Measurements from ENCODE around the gene RCSD1. TPM values are rescaled to one million over a fixed set of nuclear protein-coding genes. Genes with fewer than 3 reads are reported as not detected.

Gene RCSD1
- total RNA-seq, 2 donors from 2014 or later: 2.8 to 13.8 TPM

GRCh38 chr1:167640051-167640450 is 10.0 kb downstream of the RCSD1 start:
- H3K27me3 ChIP-seq (replicated peaks; ENCODE audit: insufficient read depth): no peaks in the 10 kb centered on the region
- H3K27ac ChIP-seq: no peak overlapping the region
- intact Hi-C loops (cut with DNase I): no loop called here
- no peak for TF ChIP-seq POLR2A (IDR thresholded peaks at IDR 0.05)
- DNase-seq (ENCODE audit: low spot score): no peak
- H3K9me3 ChIP-seq: no peaks in the 10 kb centered on the region
- H3K4me1 ChIP-seq (replicated peaks): no peaks in the 10 kb centered on the region
- WGBS: 90% methylated on average over 8 of the region's 8 CpGs
- no peaks in the 10 kb centered on the region for H3K36me3 ChIP-seq
- H3K4me3 ChIP-seq: no peak overlapping the region

- TF ChIP-seq POLR2AphosphoS5 (IDR thresholded peaks at IDR 0.05): no peak
- TF ChIP-seq CTCF (IDR thresholded peaks at IDR 0.05): no peak
- TF ChIP-seq POLR2A (IDR thresholded peaks at IDR 0.05): no peak
- intact Hi-C loops (cut with DNase I): no loop called here
- Histone ChIP-seq H3K27me3 (replicated peaks; ENCODE audit: insufficient read depth) (no peaks in the 10 kb centered on the region), H3K4me1 (replicated peaks) (no peaks in the 10 kb centered on the region), H3K9me3 (no peaks in the 10 kb centered on the region), H3K4me3 (no peak overlapping the region), H3K36me3 (no peaks in the 10 kb centered on the region), H3K27ac (no peak overlapping the region)
- DNase-seq (ENCODE audit: low spot score): no peak
- WGBS: 93% methylated on average over 7 of the region's 7 CpGs
Observed at GRCh38 chr1:167641786-167642500, 11.9 kb downstream of the RCSD1 start.

- Histone ChIP-seq H3K27ac (no peak overlapping the region), H3K9me3 (no peaks in the 10 kb centered on the region), H3K36me3 (no peaks in the 10 kb centered on the region), H3K27me3 (replicated peaks; ENCODE audit: insufficient read depth) (no peaks in the 10 kb centered on the region), H3K4me1 (replicated peaks) (no peaks in the 10 kb centered on the region), H3K4me3 (no peak overlapping the region)
- intact Hi-C loops (cut with DNase I): no loop called here
- no peak for TF ChIP-seq POLR2A (IDR thresholded peaks at IDR 0.05)
- TF ChIP-seq CTCF (IDR thresholded peaks at IDR 0.05): no peak
- no peak for TF ChIP-seq POLR2AphosphoS5 (IDR thresholded peaks at IDR 0.05)
- 92% methylated on average over 3 of the region's 3 CpGs for WGBS
- no peak for DNase-seq (ENCODE audit: low spot score)
Observed at GRCh38 chr1:167642501-167642826, 12.4 kb downstream of the RCSD1 start.

- intact Hi-C loops (cut with DNase I): no loop called here
- no peak for TF ChIP-seq CTCF (IDR thresholded peaks at IDR 0.05)
- TF ChIP-seq POLR2A (IDR thresholded peaks at IDR 0.05): no peak
- TF ChIP-seq POLR2AphosphoS5 (IDR thresholded peaks at IDR 0.05): no peak
- no peak overlapping the region for H3K27ac ChIP-seq
- DNase-seq (ENCODE audit: low spot score): no peak
- no peak overlapping the region for H3K4me3 ChIP-seq
- H3K4me1 ChIP-seq (replicated peaks): no peaks in the 10 kb centered on the region
- H3K36me3 ChIP-seq: no peaks in the 10 kb centered on the region
- WGBS: 89% methylated on average over 3 of the region's 3 CpGs
- no peaks in the 10 kb centered on the region for H3K27me3 ChIP-seq (replicated peaks; ENCODE audit: insufficient read depth)
- no peaks in the 10 kb centered on the region for H3K9me3 ChIP-seq
Observed at GRCh38 chr1:167643441-167643840, 13.4 kb downstream of the RCSD1 start.

- no peak for DNase-seq (ENCODE audit: low spot score)
- no peak overlapping the region for H3K4me3 ChIP-seq
- TF ChIP-seq CTCF (IDR thresholded peaks at IDR 0.05) (no peak), POLR2A (IDR thresholded peaks at IDR 0.05) (no peak), POLR2AphosphoS5 (IDR thresholded peaks at IDR 0.05) (no peak)
- no peaks in the 10 kb centered on the region for H3K27me3 ChIP-seq (replicated peaks; ENCODE audit: insufficient read depth)
- intact Hi-C loops (cut with DNase I): no loop called here
- H3K9me3 ChIP-seq: no peaks in the 10 kb centered on the region
- H3K27ac ChIP-seq: no peak overlapping the region
- H3K36me3 ChIP-seq: no peaks in the 10 kb centered on the region
- WGBS: 68% methylated on average over 4 of the region's 4 CpGs
- H3K4me1 ChIP-seq (replicated peaks): no peaks in the 10 kb centered on the region
Observed at GRCh38 chr1:167644551-167644950, 14.5 kb downstream of the RCSD1 start.

Measured in prostate gland (tissue), 2 donors.